Stimulated activated CD4-positive, alpha-beta T cell treated with anti-CD3 and anti-CD28 coated beads, Interleukin-1b, Interleukin-23, amount 100 ng/mL, for 4 hours (primary cell): ENCODE measurements around the gene ARAP1.
"Not testable (repeated sequence)": the region's sequence is repeated elsewhere in the genome, so short reads cannot be mapped to it uniquely, and the experiment has no call there.

Experiments used
- DNase-seq, 2 donors: peaks; one replicate each; pipeline ENCODE4 v3.0.0-alpha.2; 2020; ENCODE audit warnings: low read depth in 2 of 2

Gene ARAP1

DNA sequence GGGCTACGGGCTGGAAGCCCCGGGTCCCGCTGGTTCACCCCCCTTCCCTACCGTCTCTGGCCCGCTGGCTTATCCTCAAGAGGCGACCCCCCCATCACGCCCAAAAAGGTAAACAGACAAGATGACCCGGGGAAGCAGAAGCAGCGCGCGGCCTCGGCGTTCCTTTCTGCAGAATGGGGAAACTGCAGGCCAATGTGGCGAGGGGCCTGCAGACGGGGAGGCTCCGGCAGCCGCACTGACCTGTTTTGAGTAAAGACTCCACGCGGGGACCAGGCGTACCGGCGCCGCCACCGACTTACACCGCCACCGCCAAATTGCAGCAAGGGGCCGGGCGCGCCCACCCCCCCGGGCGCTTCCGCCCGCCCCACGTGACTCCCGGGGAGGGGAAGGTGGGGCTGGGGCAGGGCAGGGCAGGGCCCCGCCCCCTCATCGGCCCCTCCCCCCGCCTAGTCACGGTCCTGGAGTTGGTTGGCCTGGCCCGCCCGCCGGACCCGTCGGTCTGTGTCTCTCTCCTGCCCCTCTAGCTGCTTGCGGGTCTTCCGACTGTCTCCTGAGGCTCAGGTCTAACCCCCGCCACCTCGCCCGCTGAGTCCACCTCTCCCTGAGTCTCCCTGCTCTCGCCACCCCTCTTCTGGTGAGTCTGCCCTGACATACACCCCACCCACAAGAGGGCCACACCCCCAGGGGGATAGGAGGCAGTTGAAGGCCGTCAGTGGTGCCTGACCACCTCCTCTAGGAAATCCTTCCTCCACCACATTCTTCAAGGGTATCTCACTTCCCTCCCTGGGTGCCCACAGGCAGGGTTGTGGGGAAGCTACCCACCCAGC, at the start of gene ARAP1:
TSS of gene ARAP1 (minus strand) at position 321 of the 827 bp plus-strand sequence. CDS start 25,280 bp downstream, outside the sequence.
- DNase-seq = peak; percentile 65 to 71

DNA sequence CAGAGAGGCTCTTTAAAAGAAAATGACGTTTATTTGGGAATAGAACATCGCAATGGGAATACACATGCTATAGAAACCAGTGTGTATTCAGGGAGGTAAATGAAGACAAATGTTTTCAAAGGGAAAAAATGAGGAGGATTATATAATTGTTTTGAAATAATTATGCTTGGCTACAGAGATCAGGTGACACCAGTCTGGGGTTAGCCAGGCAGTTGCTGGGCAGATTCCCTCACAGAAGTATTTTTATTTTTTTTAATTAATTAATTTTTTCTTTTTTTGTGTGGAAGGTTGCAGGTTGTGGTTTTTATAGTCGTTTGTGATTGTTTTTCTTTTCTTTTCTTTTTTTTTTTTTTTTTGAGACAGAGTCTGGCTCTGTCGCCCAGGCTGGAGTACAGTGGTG, 47.2 kb upstream of the ARAP1 start:
- no peak for DNase-seq

DNA sequence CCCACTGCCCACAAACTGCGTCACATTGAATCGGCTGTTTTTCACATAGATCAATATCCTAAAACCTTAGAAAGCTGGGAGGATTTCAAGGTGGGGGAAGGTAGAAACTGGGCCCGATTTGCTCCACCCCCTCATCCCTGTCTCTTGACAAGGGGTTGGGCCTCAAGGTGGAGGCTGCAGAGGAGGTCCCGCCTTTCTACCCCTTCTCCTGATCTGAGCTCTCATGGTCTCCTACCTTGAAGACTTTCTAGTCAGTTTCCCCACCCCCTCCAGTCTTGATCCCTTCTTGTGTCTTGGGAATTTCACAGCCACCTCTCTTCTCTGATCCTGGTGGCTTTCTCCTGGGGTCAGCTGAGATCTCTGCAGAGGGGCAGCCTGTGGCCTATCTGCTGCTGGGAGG, 46.2 kb upstream of the ARAP1 start:
- DNase-seq = no peak

DNA sequence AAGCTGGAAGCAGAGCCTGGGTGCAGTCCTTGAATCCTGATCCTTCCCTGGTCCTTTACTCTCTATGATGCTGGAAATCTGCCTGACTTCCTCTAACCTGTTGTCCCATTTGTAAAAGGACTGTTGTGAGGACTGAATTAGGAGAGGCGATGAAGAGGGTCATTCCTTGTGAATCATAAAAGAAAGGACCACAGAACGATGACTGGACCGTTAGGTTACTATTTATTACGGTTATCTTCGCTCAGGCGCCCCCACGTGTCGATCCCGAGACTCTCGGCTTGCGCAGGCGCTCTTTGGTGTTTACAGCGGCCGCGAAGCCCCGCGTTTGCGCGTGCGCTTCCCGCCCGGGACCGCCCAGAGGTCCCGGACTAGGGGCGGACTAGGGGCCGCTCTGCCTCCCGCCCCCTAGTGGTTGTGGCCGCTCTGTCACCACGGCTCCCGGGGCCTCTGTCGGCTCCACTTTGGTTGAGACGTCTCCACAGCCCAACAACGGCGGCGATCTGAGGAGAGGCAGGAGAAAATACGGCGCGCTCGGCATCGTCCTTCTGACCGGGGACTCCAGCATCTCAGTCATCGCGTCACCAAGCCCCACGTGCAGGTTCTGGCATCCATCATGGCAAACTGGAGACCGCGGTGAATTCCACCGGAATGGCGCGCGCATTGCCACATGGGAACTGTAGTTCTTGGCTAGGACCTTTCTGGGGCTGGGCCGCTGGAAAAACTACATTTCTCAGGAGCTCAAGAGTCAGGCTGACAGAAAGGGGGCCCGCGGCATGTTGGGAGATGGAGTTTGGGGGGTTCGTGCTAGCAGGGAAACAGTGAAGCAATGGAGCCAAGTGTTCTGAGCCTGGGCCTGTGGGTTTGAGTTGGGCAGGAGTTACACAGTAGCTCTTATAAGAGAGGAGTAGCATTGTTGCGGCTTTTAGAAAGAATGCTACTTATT, 41.5 kb upstream of the ARAP1 start, which contains the start of gene STARD10:
TSS of gene STARD10 (minus strand) at position 623 of the 943 bp plus-strand sequence. CDS start 12,866 bp downstream, outside the sequence.
- peak; percentile 93 to 94 for DNase-seq

DNA sequence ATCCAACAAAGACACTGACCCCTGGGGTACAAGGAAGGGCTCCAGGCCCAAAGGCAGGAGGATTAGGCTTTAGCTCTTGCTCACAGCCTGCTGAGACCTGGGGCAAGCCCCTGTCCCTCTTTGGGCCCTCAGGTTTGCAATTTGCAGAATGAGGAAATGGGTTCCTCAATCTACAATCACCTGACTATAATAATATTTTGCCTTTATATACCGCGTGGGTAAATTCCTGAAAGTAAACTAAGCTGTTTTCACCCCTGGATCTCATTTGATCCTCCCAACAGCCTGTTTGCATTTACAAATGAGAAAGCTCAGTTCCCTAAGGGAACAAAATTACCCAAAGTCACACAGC, 40.8 kb upstream of the ARAP1 start:
- DNase-seq = no peak

DNA sequence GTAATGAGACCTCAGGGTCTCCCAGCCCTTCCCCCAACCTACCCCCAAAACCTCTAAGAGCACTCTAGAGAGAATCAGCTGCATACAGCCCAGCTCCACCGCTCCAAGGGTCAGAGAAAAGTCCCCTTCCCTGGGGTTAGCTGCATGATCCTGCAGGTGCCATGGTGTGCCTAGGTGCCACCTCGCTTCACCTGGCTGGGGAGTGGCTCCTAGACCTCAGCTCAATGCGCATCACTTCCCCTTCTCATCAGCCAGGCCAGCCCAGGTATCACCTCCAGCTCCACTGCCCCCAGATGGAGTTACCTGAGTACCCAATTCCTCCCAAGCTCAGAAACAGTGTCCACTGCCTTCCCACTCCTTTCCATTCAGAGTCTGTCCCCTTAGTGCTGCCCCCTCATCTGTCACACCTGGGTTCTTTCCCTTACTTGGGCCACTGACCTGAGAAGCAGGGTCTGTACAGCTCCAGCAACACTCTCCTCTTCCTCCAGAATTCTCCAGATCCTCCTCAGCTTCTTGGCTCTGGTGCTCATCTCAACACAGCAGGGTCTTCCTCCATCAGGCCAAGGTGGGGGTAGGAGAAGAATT, 40.3 kb upstream of the ARAP1 start:
- DNase-seq = no peak

DNA sequence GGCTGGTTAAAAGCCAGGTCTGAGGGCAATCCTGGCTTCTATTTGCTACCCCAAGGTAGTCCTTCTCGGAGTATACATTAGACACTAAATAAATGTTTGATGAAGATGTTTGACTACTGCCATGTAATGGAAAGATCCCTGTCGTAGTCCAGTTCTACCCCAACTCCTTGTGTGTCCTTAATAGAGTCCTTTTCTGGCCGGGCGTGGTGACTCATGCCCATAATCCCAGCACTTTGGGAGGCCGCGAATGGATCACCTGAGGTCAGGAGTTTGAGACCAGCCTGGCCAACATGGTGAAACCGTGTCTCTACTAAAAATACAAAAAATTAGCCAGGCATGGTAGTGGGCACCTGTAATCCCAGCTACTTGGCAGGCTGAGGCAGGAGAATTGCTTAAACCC, 39.0 kb upstream of the ARAP1 start:
- DNase-seq = not testable (repeated sequence)

DNA sequence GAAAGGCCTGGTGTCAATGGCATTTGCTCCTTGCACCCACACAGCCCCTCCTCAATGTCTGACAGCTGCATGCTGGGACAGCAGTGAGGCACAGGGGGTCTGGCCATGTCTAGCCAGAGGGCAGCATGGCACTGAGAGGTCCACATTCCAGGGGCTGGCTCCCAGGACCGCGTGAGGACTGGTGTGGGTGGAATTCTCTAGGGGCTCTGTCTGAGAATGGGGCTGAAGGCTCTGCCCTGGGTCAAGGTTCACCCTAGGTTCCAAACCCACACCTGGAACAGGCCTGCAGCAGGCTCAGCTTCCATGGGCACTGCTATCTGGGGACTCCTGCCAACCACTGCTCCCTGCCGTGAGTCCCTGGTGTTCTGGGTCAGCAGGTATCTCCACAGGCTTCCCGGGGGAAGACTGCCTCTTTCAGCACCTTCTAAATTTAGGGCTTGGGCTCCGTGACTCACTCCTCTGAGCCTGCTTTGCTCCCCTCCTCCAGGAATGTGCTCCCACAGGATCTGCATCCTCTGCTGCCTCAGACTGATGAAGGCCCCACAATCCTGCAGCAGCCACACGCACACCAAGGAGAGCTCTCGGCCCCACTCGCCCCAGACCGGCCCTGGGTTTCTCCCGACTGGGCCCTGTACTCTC, 37.4 kb upstream of the ARAP1 start:
- no peak for DNase-seq

DNA sequence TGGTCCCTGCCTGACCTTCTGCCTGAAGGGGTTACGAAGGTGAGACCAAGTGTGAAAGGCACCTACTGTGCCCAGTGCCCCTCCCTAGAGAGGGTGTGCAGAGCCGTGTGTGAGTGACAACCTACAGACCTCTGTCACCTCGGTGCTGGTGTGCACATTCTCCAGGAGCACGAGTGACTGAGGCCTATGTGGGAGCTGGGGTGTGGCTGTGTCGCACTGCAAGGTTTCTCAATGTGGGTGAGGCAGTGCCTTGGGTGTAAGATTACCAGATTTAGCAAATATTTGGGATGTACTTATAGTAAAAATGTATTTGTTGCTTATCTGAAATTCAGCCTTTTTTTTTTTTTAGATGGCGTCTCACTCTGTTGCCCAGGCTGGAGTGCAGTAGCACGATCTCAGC, 36.0 kb upstream of the ARAP1 start:
- DNase-seq = no peak

DNA sequence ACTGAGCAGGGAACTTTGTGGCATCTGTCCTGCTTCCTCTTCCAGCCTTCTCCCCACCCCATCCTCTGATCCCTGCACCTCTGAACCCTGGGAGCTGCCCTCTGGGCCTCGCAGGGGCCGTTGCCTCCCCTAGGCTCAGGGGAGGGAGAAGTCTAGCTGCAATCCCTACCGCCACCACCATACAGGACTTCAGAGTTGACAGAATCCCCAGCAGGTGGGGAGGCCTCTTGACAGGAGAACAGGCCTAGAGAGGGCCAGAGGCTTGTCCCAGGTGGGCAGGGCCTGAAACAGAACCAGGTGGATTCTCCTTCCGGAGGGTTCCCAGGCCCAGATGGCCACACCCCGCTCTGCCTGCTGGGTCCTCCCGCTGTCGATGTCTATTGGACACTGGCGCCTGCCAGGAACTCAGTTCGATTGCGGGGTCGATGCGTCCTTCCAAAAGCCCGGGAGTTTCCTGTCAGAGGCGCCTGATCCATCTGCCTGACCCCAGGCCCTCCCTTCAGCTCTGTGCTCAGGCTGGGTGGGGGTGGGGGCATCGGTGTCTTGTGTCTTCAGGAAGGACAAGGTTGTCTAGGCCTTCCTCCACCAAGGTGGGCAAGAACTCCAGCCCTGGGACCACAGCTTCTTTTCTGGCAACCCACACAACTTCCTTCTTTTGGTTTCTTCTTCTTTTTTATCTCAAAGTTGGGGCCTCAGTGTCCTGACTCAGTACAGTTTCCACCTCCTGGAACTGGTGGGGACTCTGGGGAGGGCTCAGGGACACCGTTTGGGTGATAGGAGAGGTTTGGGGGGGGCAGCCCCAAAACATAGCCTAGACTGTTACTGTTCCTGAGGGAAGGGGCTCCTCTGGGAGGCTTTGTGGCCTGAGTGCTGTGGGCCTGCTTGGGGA, 35.3 kb upstream of the ARAP1 start:
- no peak for DNase-seq

DNA sequence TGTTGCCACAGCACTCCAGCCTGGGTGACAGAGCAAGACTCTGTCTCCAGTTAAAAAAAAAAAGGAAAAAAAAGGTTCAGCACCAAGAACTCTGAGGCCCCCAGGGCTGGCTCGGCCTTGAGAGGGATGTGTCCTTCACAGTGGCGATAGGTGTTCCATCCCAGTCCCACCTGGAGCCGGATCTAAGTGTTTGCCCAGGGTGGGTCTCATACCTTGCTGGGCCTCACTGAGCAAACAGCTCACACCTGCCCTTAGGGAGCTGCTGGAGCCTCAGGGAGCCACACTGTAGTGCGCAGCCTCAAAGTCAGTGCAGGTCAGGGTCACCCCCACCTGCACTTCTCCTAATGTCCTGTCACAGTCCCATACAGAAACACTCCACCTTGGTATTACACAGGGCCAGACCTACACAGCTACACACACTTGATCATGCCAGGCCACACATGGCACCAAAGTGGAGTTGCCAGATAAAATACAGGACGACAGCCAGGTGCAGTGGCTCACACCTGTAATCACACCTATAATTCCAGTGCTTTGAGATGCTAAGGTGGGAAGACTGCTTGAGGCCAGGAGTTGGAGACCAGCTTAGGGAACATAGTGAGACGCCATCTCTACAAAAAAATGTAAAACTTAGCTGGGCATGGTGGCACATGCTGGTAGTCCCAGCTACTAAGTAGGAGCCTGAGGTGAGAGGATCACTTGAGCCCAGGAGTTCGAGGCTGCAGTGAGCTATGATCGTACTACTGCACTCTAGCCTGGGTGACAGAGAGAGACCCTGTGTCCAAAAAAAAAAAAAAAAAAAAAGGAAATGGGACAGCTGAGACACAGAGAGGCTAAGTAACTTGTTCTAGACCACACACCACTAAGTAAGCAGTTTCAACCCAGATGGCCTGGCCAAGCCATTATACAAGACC, 34.4 kb upstream of the ARAP1 start:
- no peak for DNase-seq

DNA sequence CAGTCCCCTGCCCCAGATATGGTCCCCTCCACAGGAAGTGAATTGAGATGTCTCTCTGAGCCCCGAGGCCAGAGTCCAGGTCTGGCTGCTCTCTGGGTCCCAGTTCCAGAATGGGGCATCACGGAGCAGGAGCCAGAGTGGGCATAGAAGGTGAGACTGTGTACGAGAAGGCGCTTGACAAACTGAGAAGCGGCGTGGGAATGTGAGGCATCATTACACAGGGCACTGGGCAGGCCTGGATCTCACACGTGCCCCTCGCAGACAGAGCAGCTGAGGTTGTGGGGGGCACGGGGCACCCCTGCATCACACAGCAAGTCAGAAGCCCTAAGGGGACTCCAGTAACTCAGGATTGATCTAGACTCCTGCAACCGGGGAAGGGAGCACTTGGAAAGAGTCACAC, 32.5 kb upstream of the ARAP1 start:
- DNase-seq = no peak

DNA sequence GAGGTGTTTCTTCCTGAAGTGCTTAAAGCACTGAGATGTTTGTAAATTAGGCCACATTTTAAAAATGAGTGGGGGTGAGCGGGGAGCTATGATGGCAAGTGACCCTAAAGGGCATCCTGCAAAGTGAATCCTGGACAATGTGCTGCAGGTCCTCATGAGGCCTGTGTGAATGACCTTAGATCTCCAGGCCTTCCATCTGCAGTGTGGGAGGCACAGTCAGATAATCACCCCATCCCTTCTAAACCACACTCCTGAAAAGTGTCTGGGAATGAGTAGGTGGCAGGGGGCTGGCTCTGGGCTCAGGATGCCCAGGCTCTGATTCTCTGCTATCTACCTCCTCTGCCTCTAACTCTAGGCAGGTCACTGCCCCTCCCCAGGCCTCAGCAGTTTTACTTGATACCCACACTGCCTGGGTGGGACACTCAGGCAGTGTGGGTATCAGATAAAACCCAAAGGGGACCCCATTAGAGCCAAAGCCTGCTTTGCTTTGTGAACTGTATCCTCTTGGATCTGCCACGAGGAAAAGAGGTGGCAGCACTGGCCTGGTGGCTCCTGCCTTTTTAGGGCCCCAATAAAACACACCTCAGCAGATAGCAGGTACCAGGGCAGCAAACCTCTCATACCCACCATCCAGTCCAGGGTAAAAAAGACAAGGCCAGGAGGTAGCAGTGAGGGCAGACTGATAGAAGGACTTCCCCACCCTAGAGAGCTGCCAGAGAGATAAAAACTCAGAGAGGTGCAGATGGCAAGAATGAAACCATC, 31.1 kb upstream of the ARAP1 start:
- DNase-seq = no peak

DNA sequence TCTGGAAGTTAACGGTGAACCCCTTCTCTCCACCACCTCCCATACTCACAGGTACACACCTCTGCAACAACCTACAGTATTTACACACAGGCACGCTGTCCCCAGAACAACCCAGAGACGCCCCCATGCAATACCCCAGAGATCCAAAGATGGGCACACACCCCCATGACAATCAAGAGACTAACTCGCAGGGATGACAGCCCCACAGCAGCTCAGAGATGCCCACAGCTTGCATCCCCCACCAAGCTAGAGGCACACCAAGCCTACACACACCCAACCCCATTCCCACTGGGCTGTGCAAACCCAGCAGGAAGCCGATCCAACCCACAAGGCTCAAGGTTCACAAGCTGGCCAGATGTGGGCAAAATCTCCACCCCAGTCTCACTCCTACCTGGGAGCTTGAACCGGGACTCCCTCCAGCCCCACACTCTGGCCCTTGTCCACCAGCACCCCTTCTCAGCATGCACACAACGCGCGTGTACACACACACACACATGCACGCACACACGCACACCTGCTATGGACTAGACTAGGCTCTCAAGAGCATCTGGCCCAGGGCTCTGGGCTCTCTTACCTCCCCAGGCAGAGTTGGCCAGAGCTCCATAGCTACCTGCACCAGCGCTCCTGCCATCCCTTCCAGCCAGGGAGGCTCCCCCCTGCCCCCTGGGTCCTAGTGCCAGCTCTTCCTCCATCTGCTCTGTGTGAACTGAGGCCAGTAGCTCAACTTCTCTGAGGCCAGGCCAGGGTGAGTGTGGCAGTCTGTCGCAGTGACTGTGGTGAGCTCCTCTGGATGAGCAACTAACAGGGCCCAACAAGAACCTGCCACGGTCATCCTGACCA, 30.1 kb upstream of the ARAP1 start:
- DNase-seq = no peak

DNA sequence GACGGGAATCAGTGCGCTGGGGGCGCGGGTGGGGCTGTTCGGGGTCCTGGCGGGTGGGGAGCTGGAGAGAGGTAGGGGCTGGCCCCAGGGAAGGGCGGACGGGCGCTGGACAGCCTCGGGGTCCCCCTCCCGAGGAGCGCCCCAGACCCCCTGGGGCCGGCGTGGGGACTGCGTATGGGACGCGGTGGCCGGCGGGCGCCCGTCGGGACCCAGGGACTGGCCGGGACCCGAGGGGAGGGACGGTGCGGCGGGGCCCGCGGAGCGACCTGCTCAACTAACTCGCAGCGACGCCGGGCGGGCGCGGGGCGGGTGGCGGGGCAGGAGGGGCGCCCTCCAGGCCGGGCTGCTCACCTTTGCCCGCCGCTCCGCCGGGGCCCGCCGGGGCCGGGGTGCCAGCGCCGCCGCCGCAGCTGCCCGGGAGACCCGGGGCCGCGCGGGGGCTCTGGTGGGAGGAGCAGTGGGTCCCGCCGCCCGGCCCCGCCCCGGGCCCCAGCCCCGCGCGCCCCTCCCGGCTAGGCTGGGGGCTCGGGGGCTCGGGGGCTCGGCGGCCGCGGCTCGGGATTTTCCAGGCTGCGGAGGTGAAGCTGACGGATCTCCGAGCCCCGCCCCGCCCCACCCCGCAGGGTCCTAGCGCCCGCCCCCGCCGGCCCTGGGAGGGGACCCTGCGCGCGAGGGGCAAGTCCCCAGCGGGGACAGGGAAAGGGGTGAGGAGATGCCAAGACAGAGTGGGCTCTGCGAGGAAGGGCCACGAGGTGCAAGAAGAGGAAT, 29.3 kb upstream of the ARAP1 start:
- peak; percentile 49 to 61 for DNase-seq

DNA sequence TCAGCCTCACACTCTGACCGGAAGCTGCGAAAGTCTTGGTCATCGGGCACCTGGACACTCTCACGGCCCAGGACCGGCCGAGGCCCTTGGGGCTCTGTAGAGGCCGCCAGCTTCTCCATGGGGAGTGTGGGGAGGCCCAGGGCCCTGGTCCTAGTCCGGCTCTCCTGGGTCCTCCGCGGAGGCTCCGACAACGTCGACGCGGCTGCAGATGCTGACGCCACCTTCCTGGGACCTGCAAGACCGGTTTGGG, 28.8 kb upstream of the ARAP1 start:
- no peak for DNase-seq

DNA sequence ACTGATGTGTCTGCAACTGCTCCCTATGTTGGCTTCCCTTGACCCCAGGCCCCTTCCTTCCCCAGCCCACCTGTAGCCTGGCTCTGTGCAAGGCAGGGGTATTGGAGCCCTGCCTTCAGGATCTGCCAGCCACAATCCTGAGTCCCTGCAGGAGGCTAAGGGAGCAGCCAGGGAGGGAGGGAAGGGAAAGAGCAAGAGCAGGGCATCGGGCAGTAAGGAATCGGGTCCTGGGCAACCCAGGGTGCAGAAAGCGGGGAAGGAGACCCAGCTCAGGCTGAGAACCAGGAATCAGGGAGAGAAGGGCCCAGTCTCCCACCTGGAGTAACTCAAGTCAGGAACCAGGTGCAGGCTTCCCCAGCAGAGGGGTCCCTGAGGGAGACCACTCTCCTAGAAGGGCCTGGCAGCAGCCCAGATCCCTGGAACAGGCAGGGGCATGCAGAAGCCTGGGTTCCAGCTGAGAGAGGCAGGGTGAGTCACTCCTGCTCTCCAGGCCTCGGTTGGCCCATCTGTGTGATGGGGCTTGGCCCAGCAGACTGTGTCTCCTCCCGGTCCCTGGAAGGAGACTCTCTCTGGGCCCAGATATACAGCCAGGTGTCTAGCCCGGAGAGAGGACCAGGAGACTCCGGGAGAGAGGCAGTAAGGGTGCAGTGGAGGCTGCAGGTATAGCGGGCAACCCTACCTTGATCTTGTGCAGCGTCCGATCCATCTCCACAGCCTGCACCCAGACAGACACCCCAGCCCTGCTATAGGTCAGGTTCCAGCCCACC, 28.3 kb upstream of the ARAP1 start:
- DNase-seq = no peak
